Right lobe of liver (tissue), 4 donors: ENCODE data around the gene ZNF646.

ENCODE experiments used
- POLR2A ChIP-seq: fragments of 450-650 bp; IDR thresholded peaks from one replicate; pipeline ENCODE4 v1.6.1; 2017; ENCODE audit warnings: antibody characterized with exemption, mild to moderate bottlenecking
- TF ChIP-seq, protein P1 (sequence below), 4 donors: fragments of 200-600 bp in 3 of 4; fragments of 450-650 bp in 1 of 4; IDR thresholded peaks; one replicate each; pipeline versions ENCODE4 v1.5.1 to v1.8.0; 2016 to 2022; ENCODE audit warnings: antibody characterized with exemption in 4 of 4, mild to moderate bottlenecking in 2 of 4
- donor health status: DM: no; HTN: no; CAD: no.
- donor health status: DM: no; HTN: no; CAD: no.
- donor health status: DM: no; HTN: yes; CAD: no.

DNA sequence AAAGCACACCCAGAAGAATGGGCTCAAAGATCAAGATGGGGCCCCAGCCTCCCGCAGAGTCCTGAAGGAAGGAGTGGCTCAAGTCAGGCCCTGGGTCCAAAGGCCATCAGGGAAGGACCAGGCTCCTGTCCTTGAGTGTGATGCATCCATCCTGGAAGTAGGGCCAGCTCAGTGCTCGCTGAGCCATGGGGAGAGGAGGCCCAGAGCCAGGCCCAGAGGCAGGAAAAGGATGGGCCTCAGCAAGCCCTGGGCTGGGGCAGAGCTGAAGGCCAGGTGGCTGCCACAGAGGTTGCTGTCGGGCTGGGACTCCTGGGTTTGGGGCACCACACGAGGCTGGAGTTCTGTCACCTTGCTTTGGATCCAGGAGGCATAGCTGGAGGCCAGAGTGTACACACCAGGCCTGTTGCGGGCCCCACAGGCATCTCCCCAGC is 57.6 kb downstream of the ZNF646 start:
- TF ChIP-seq POLR2A, result no peak
- TF ChIP-seq, protein P1, sequence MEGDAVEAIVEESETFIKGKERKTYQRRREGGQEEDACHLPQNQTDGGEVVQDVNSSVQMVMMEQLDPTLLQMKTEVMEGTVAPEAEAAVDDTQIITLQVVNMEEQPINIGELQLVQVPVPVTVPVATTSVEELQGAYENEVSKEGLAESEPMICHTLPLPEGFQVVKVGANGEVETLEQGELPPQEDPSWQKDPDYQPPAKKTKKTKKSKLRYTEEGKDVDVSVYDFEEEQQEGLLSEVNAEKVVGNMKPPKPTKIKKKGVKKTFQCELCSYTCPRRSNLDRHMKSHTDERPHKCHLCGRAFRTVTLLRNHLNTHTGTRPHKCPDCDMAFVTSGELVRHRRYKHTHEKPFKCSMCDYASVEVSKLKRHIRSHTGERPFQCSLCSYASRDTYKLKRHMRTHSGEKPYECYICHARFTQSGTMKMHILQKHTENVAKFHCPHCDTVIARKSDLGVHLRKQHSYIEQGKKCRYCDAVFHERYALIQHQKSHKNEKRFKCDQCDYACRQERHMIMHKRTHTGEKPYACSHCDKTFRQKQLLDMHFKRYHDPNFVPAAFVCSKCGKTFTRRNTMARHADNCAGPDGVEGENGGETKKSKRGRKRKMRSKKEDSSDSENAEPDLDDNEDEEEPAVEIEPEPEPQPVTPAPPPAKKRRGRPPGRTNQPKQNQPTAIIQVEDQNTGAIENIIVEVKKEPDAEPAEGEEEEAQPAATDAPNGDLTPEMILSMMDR (IDR thresholded peaks at IDR 0.05), result no peak
